PC-9 (cell line): Measurements from ENCODE around the gene ADAP1. TPM values are rescaled to one million over a fixed set of nuclear protein-coding genes. Genes with fewer than 3 reads are reported as not detected.
"Not testable (repeated sequence)": the region's sequence is repeated elsewhere in the genome, so short reads cannot be mapped to it uniquely, and the experiment has no call there.

ENCODE experiments used
- BruUV-seq: library from RNA; stranded (reverse); fragments of 400-500 nt; replicated peaks from 2 replicates; lab custom pipeline; 2021; lab: Mats Ljungman, UMichigan
- CTCF ChIA-PET: fragments of 300-600 bp; sonication (Branson Sonifier 250); formaldehyde crosslinking; loops from one replicate; lab custom pipeline; 2022; ENCODE audit warnings: antibody characterized with exemption; lab: Charles Lee
- POLR2A ChIA-PET: fragments of 300-600 bp; sonication (Branson Sonifier 250); formaldehyde crosslinking; loops from one replicate; lab custom pipeline; 2022; ENCODE audit warnings: antibody characterized with exemption; ENCODE audit not compliant: unreplicated experiment; lab: Charles Lee
- DNase-seq, 2 experiments: peaks; one replicate each; pipeline versions ENCODE4 v3.0.0 to v3.0.0-alpha.2; 2015 to 2022; ENCODE audit warnings: mixed read lengths in 1 of 2
- H2AFZ ChIP-seq: fragments of 200-600 bp; sonication (generic); 2 replicates; pipeline ENCODE4 v1.8.1; 2017; ENCODE audit warnings: antibody characterized with exemption
- H3F3A ChIP-seq: fragments of 200-600 bp; sonication (generic); 2 replicates; pipeline ENCODE4 v1.8.1; 2017; ENCODE audit warnings: antibody characterized with exemption, mild to moderate bottlenecking, low read depth; ENCODE audit not compliant: insufficient read depth
- H3K27ac ChIP-seq: fragments of 200-600 bp; sonication (generic); 2 replicates; pipeline ENCODE4 v1.6.1; 2016; ENCODE audit warnings: mixed run types
- H3K27me3 ChIP-seq: fragments of 200-600 bp; sonication (generic); 2 replicates; pipeline ENCODE4 v1.6.1; 2016; ENCODE audit warnings: low read depth, mixed run types; ENCODE audit not compliant: insufficient read depth
- H3K36me3 ChIP-seq: fragments of 200-600 bp; sonication (generic); 2 replicates; pipeline ENCODE4 v1.6.1; 2016; ENCODE audit warnings: low read depth, mixed run types
- H3K4me1 ChIP-seq: fragments of 200-600 bp; sonication (generic); replicated peaks from 2 replicates; pipeline ENCODE4 v1.6.1; 2016; ENCODE audit warnings: mixed run types; ENCODE audit not compliant: insufficient read depth
- H3K4me2 ChIP-seq: fragments of 200-600 bp; sonication (generic); 2 replicates; pipeline ENCODE4 v1.6.1; 2017; ENCODE audit warnings: mixed run types
- H3K4me3 ChIP-seq: fragments of 200-600 bp; sonication (generic); 2 replicates; pipeline ENCODE4 v1.6.1; 2016; ENCODE audit warnings: mixed run types
- H3K79me2 ChIP-seq: fragments of 200-600 bp; sonication (generic); 2 replicates; pipeline ENCODE4 v1.6.1; 2017; ENCODE audit warnings: low read depth, mixed run types
- H3K9me2 ChIP-seq: fragments of 200-600 bp; sonication (generic); 2 replicates; pipeline ENCODE4 v1.8.1; 2017; ENCODE audit warnings: mild to moderate bottlenecking; ENCODE audit not compliant: insufficient read depth
- H3K9me3 ChIP-seq: fragments of 200-600 bp; sonication (generic); 2 replicates; pipeline ENCODE4 v1.8.1; 2016; ENCODE audit warnings: low read depth; ENCODE audit not compliant: insufficient read depth
- H4K20me1 ChIP-seq: fragments of 200-600 bp; sonication (generic); 2 replicates; pipeline ENCODE4 v1.8.1; 2017; ENCODE audit not compliant: insufficient read depth
- CTCF ChIP-seq: fragments of 200-600 bp; sonication (generic); conservative IDR thresholded peaks from 2 replicates; pipeline ENCODE4 v1.6.1; 2017; ENCODE audit warnings: mixed run types, antibody characterized with exemption, mild to moderate bottlenecking, moderate library complexity
- EZH2 ChIP-seq: fragments of 200-600 bp; sonication (generic); IDR thresholded peaks from 2 replicates; pipeline ENCODE4 v1.8.0; 2017; ENCODE audit warnings: antibody characterized with exemption, low read depth
- intact Hi-C: fragments of 100-400 bp; cut with micrococcal nuclease; formaldehyde crosslinking; loops from one replicate; pipeline ENCODE4 v1.10.0; 2022; ENCODE audit not compliant: unreplicated experiment
- total RNA-seq: library from RNA; stranded (reverse); gene quantifications from 2 replicates; pipeline ENCODE4 v1.2.3, GENCODE V29; 2021

Gene ADAP1
- total RNA-seq, 1 experiment from 2014 or later: 73.9 TPM

GRCh38 chr7:910441-910861 lies 44.0 kb downstream of the ADAP1 start:
- Histone ChIP-seq H3F3A (peaks cover 24% of the 10 kb centered on the region), H3K27ac (no peak overlapping the region), H2AFZ (no peak overlapping the region), H3K79me2 (no peaks in the 10 kb centered on the region), H3K4me3 (no peak overlapping the region), H3K27me3 (no peaks in the 10 kb centered on the region), H3K4me2 (no peak overlapping the region), H4K20me1 (no peaks in the 10 kb centered on the region), H3K9me2 (no peaks in the 10 kb centered on the region), H3K9me3 (no peaks in the 10 kb centered on the region), H3K36me3 (no peaks in the 10 kb centered on the region), H3K4me1 (peaks cover 12% of the 10 kb centered on the region)
- no peak for DNase-seq
- POLR2A ChIA-PET: no interaction called here
- CTCF ChIA-PET: interaction anchor here (0.6 kb wide), 1 partner anchor 273 kb away, joined by 9 read pairs; no protein-coding TSS in a partner anchor
- BruUV-seq: no TSS peak
- TF ChIP-seq EZH2 (no peak), CTCF (no peak)
- intact Hi-C loops: no loop called here

GRCh38 chr7:909358-910329 lies 44.8 kb downstream of the ADAP1 start:
- intact Hi-C loops: no loop called here
- BruUV-seq: no TSS peak
- no peak overlapping the region for H3K4me3 ChIP-seq
- no peaks in the 10 kb centered on the region for H3K9me3 ChIP-seq
- TF ChIP-seq EZH2: no peak
- no peak for TF ChIP-seq CTCF
- no peak overlapping the region for H2AFZ ChIP-seq
- ChIA-PET CTCF (interaction anchor here (0.6 kb wide), 1 partner anchor 274 kb away, joined by 9 read pairs; no protein-coding TSS in a partner anchor), POLR2A (no interaction called here)
- no peaks in the 10 kb centered on the region for H3K9me2 ChIP-seq
- no peak for DNase-seq
- H3K27me3 ChIP-seq: no peaks in the 10 kb centered on the region
- H3K36me3 ChIP-seq: no peaks in the 10 kb centered on the region
- peaks cover 10% of the 10 kb centered on the region for H3K4me1 ChIP-seq
- no peaks in the 10 kb centered on the region for H3K79me2 ChIP-seq
- no peak overlapping the region for H3K27ac ChIP-seq
- H3K4me2 ChIP-seq: no peak overlapping the region
- H3F3A ChIP-seq: peaks cover 24% of the 10 kb centered on the region
- no peaks in the 10 kb centered on the region for H4K20me1 ChIP-seq

GRCh38 chr7:908591-909357 lies 45.7 kb downstream of the ADAP1 start:
- POLR2A ChIA-PET, H3K9me3 ChIP-seq, H4K20me1 ChIP-seq, H3K9me2 ChIP-seq, H3K27ac ChIP-seq, BruUV-seq, H3K4me3 ChIP-seq, H3K4me1 ChIP-seq, intact Hi-C loops, DNase-seq, CTCF ChIA-PET, H2AFZ ChIP-seq, H3K79me2 ChIP-seq, H3K4me2 ChIP-seq, H3K36me3 ChIP-seq, H3K27me3 ChIP-seq: not testable (repeated sequence)
- peaks cover 19% of the 10 kb centered on the region for H3F3A ChIP-seq
